Measurements from ENCODE around the gene DOHH.

DNA sequence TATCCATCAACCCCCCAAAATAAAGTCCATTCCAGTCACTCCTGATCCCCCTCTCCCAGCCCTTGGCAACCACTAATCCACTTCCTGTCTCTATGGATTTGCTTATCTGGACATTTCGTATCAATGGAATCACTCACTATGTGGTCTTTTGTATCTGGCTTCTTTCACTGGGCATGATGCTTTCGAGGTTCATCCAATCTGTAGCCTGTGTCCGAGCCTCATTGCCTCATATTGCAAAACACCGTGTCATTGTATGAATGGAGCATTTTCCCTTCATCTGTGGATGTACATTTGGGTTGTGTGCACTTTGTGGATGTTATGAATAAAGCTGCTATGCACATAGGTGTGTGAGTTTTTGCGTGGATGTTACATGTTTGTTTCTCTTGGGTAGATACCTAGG, 4.3 kb upstream of the DOHH start:
- TF ChIP-seq, protein P1, sequence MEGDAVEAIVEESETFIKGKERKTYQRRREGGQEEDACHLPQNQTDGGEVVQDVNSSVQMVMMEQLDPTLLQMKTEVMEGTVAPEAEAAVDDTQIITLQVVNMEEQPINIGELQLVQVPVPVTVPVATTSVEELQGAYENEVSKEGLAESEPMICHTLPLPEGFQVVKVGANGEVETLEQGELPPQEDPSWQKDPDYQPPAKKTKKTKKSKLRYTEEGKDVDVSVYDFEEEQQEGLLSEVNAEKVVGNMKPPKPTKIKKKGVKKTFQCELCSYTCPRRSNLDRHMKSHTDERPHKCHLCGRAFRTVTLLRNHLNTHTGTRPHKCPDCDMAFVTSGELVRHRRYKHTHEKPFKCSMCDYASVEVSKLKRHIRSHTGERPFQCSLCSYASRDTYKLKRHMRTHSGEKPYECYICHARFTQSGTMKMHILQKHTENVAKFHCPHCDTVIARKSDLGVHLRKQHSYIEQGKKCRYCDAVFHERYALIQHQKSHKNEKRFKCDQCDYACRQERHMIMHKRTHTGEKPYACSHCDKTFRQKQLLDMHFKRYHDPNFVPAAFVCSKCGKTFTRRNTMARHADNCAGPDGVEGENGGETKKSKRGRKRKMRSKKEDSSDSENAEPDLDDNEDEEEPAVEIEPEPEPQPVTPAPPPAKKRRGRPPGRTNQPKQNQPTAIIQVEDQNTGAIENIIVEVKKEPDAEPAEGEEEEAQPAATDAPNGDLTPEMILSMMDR (tag by site-specific recombination; IDR thresholded peaks at IDR 0.05) = no peak
- TF ChIP-seq, protein P2, sequence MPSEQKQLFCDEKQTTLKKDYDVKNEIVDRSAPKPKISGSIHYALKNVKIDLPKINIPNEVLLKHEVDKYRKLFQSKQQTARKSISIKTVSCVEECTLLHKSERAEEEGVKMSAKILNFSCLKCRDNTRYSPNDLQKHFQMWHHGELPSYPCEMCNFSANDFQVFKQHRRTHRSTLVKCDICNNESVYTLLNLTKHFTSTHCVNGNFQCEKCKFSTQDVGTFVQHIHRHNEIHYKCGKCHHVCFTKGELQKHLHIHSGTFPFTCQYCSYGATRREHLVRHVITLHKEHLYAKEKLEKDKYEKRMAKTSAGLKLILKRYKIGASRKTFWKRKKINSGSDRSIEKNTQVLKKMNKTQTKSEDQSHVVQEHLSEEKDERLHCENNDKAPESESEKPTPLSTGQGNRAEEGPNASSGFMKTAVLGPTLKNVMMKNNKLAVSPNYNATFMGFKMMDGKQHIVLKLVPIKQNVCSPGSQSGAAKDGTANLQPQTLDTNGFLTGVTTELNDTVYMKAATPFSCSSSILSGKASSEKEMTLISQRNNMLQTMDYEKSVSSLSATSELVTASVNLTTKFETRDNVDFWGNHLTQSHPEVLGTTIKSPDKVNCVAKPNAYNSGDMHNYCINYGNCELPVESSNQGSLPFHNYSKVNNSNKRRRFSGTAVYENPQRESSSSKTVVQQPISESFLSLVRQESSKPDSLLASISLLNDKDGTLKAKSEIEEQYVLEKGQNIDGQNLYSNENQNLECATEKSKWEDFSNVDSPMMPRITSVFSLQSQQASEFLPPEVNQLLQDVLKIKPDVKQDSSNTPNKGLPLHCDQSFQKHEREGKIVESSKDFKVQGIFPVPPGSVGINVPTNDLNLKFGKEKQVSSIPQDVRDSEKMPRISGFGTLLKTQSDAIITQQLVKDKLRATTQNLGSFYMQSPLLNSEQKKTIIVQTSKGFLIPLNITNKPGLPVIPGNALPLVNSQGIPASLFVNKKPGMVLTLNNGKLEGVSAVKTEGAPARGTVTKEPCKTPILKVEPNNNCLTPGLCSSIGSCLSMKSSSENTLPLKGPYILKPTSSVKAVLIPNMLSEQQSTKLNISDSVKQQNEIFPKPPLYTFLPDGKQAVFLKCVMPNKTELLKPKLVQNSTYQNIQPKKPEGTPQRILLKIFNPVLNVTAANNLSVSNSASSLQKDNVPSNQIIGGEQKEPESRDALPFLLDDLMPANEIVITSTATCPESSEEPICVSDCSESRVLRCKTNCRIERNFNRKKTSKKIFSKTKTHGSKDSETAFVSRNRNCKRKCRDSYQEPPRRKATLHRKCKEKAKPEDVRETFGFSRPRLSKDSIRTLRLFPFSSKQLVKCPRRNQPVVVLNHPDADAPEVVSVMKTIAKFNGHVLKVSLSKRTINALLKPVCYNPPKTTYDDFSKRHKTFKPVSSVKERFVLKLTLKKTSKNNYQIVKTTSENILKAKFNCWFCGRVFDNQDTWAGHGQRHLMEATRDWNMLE (tag by site-specific recombination; conservative IDR thresholded peaks at IDR 0.05; ENCODE audit: low read depth) = no peak
- TF ChIP-seq ZNF654 (tag by site-specific recombination; IDR thresholded peaks at IDR 0.05; ENCODE audit: low read depth) (no peak), ZNF274 (IDR thresholded peaks at IDR 0.05; ENCODE audit: low read length) (no peak), ZNF274 (tag by site-specific recombination; IDR thresholded peaks at IDR 0.05; ENCODE audit: borderline replicate concordance) (no peak), ZNF768 (tag by site-specific recombination; IDR thresholded peaks at IDR 0.05) (no peak)
- TF ChIP-seq, protein P3, sequence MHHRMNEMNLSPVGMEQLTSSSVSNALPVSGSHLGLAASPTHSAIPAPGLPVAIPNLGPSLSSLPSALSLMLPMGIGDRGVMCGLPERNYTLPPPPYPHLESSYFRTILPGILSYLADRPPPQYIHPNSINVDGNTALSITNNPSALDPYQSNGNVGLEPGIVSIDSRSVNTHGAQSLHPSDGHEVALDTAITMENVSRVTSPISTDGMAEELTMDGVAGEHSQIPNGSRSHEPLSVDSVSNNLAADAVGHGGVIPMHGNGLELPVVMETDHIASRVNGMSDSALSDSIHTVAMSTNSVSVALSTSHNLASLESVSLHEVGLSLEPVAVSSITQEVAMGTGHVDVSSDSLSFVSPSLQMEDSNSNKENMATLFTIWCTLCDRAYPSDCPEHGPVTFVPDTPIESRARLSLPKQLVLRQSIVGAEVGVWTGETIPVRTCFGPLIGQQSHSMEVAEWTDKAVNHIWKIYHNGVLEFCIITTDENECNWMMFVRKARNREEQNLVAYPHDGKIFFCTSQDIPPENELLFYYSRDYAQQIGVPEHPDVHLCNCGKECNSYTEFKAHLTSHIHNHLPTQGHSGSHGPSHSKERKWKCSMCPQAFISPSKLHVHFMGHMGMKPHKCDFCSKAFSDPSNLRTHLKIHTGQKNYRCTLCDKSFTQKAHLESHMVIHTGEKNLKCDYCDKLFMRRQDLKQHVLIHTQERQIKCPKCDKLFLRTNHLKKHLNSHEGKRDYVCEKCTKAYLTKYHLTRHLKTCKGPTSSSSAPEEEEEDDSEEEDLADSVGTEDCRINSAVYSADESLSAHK (tag by site-specific recombination; IDR thresholded peaks at IDR 0.05) = no peak

Measured in HEK293 (cell line).